WTC11 (cell line): ENCODE results near the gene SGCB. TPM values are rescaled to one million over a fixed set of nuclear protein-coding genes. Genes with fewer than 3 reads are reported as not detected.

Experiments used
- ATAC-seq: fragments of 200-7000 bp; cut with Tn5 transposase; 2 replicates; pipeline ENCODE4 v1.10.0; 2021; ENCODE audit warnings: mild to moderate bottlenecking, moderate library complexity
- CTCF ChIA-PET: fragments of 300-600 bp; sonication (Branson Sonifier 250); formaldehyde crosslinking; loops from one replicate; lab custom pipeline; 2021; ENCODE audit warnings: antibody characterized with exemption; lab: Charles Lee
- POLR2A ChIA-PET: fragments of 350-600 bp; sonication (Branson Sonifier 250); formaldehyde crosslinking; loops from one replicate; lab custom pipeline; 2021; ENCODE audit warnings: antibody characterized with exemption; lab: Charles Lee
- DNase-seq: peaks from one replicate; pipeline ENCODE4 v3.0.0; 2021; ENCODE audit warnings: low spot score
- H3K27ac Mint-ChIP-seq: 2 replicates; pipeline ENCODE4 v1.8.0; 2021; ENCODE audit warnings: mixed read lengths
- H3K27me3 Mint-ChIP-seq: 2 replicates; pipeline ENCODE4 v1.8.0; 2021; ENCODE audit warnings: low read depth, mild to moderate bottlenecking, moderate library complexity, mixed read lengths
- H3K36me3 Mint-ChIP-seq: 2 replicates; pipeline ENCODE4 v1.8.0; 2021; ENCODE audit warnings: mixed read lengths
- H3K4me1 Mint-ChIP-seq: 2 replicates; pipeline ENCODE4 v1.8.0; 2022; ENCODE audit warnings: mixed read lengths
- H3K4me3 Mint-ChIP-seq: 2 replicates; pipeline ENCODE4 v1.8.0; 2021; ENCODE audit warnings: mild to moderate bottlenecking, moderate library complexity, mixed read lengths
- H3K9me3 Mint-ChIP-seq: 2 replicates; pipeline ENCODE4 v1.8.0; 2021; ENCODE audit warnings: mixed read lengths
- CDX4 ChIP-seq: fragments of 250-450 bp; sonication (Bioruptor Pico); IDR thresholded peaks from 2 replicates; pipeline ENCODE4 v1.9.0; 2021; ENCODE audit warnings: moderate library complexity, mild to moderate bottlenecking, inconsistent platforms, borderline replicate concordance
- E2F4 ChIP-seq: sonication (generic); formaldehyde crosslinking; IDR thresholded peaks from 2 replicates; pipeline ENCODE4 v1.8.1; 2022; ENCODE audit warnings: low read depth, mild to moderate bottlenecking, moderate library complexity, missing genetic modification reagents, borderline replicate concordance
- EMX1 ChIP-seq: fragments of 250-450 bp; sonication (Bioruptor Pico); IDR thresholded peaks from 2 replicates; pipeline ENCODE4 v1.8.0; 2021; ENCODE audit warnings: mild to moderate bottlenecking
- HMGA2 ChIP-seq: fragments of 250-450 bp; sonication (Bioruptor Pico); IDR thresholded peaks from 2 replicates; pipeline ENCODE4 v1.4.0; 2021; ENCODE audit warnings: mild to moderate bottlenecking, moderate library complexity
- IRF1 ChIP-seq: sonication (generic); formaldehyde crosslinking; IDR thresholded peaks from 2 replicates; pipeline ENCODE4 v1.8.0; 2023; ENCODE audit warnings: missing genetic modification reagents
- IRF2 ChIP-seq: sonication (generic); formaldehyde crosslinking; IDR thresholded peaks from 2 replicates; pipeline ENCODE4 v1.8.0; 2022; ENCODE audit warnings: low read depth, missing genetic modification reagents, borderline replicate concordance
- MAX ChIP-seq: sonication (generic); formaldehyde crosslinking; IDR thresholded peaks from 2 replicates; pipeline ENCODE4 v1.8.0; 2022; ENCODE audit warnings: mild to moderate bottlenecking, missing genetic modification reagents
- NFYB ChIP-seq: sonication (generic); formaldehyde crosslinking; conservative IDR thresholded peaks from 2 replicates; pipeline ENCODE4 v1.8.0; 2022; ENCODE audit warnings: low read depth, missing genetic modification reagents
- NR2C2 ChIP-seq: sonication (generic); formaldehyde crosslinking; IDR thresholded peaks from 2 replicates; pipeline ENCODE4 v1.8.0; 2022; ENCODE audit warnings: mild to moderate bottlenecking, missing genetic modification reagents
- PRRX2 ChIP-seq: fragments of 250-450 bp; sonication (Bioruptor Pico); IDR thresholded peaks from 2 replicates; pipeline ENCODE4 v1.8.0; 2021; ENCODE audit warnings: mild to moderate bottlenecking
- RORB ChIP-seq: fragments of 250-450 bp; sonication (Bioruptor Pico); IDR thresholded peaks from 2 replicates; pipeline ENCODE4 v1.9.0; 2021; ENCODE audit warnings: mild to moderate bottlenecking
- TCF7 ChIP-seq: sonication (generic); formaldehyde crosslinking; IDR thresholded peaks from 2 replicates; pipeline ENCODE4 v1.8.0; 2022; ENCODE audit warnings: mild to moderate bottlenecking, low read depth, missing genetic modification reagents, moderate library complexity
- TEAD1 ChIP-seq: sonication (generic); formaldehyde crosslinking; IDR thresholded peaks from 2 replicates; pipeline ENCODE4 v1.8.0; 2022; ENCODE audit warnings: mild to moderate bottlenecking, missing genetic modification reagents
- TEAD4 ChIP-seq: sonication (generic); formaldehyde crosslinking; IDR thresholded peaks from 2 replicates; pipeline ENCODE4 v1.8.0; 2022; ENCODE audit warnings: mild to moderate bottlenecking, missing genetic modification reagents
- TP53 ChIP-seq: sonication (generic); formaldehyde crosslinking; IDR thresholded peaks from 2 replicates; pipeline ENCODE4 v1.8.1; 2023; ENCODE audit warnings: mild to moderate bottlenecking, missing genetic modification reagents
- USF2 ChIP-seq: sonication (generic); formaldehyde crosslinking; IDR thresholded peaks from 2 replicates; pipeline ENCODE4 v1.8.1; 2023; ENCODE audit warnings: mild to moderate bottlenecking, missing genetic modification reagents, moderate library complexity
- ZNF263 ChIP-seq: sonication (generic); formaldehyde crosslinking; IDR thresholded peaks from 2 replicates; pipeline ENCODE4 v1.8.1; 2022; ENCODE audit warnings: low read depth, mild to moderate bottlenecking, moderate library complexity, missing genetic modification reagents
- ZNF423 ChIP-seq: fragments of 250-450 bp; sonication (Bioruptor Pico); IDR thresholded peaks from 2 replicates; pipeline ENCODE4 v2.1.2; 2022; ENCODE audit warnings: mild to moderate bottlenecking, moderate library complexity
- total RNA-seq: library from RNA; stranded (reverse); gene quantifications from 3 replicates; pipeline ENCODE4 v1.2.3, GENCODE V29; 2021
- TF ChIP-seq, protein P1 (sequence below): fragments of 250-450 bp; sonication (Bioruptor Pico); IDR thresholded peaks from 2 replicates; pipeline ENCODE4 v1.9.0; 2021; ENCODE audit warnings: mild to moderate bottlenecking
- TF ChIP-seq, protein P2 (sequence below): sonication (generic); formaldehyde crosslinking; conservative IDR thresholded peaks from 2 replicates; pipeline ENCODE4 v1.8.1; 2023; ENCODE audit warnings: mild to moderate bottlenecking, low read depth, missing genetic modification reagents, moderate library complexity

SGCB gene
- total RNA-seq, 1 experiment from 2014 or later, result 27.6 TPM

DNA sequence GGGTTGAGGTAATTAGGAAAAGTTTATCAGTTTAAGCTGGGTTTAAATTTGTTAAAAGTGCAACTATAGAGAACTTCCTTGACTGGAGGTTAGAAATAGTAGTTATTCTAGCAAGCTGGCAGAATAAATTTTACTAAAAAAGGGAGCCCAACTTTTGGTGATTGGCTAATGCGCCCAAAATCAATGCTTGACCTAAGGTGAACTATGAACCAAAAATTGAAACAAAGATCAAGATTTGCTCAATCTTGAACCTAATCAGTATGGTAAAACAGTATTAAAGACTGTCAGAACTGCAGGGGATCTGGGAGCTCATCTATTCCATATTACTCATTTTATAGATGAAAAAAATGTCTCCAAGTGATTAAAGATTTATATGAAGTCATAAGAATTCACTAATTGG, 6.9 kb upstream of the SGCB start (continued):
- no peak for TF ChIP-seq TP53 (CRISPR knock-in tag)
- TF ChIP-seq CDX4 (CRISPR knock-in tag), result no peak
- TF ChIP-seq ZNF263 (CRISPR knock-in tag), result no peak
- TF ChIP-seq PRRX2 (CRISPR knock-in tag), result no peak

DNA sequence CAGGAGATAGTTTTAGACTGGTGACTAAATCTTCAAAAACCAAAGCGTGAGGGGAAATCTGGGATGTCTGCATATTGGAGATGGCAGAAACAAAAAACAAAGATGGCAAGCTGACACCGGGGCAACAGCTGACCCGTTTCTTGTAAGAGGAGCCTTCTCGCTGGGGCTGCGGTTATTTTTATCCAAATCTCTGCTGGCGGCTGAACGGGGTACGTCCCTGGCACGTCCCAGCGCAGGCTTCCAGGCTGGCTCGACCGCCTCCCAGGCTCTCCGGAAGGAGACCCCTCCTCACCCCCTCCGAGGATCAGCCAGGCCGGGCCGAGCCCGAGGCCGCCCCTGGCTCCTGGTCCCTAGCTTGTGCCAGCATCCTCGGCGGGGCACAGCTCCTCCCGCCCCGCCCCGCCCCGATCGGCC, 403 bp downstream of the SGCB start:
- H3K4me3 Mint-ChIP-seq, result peak overlapping the region; percentile 79
- ChIA-PET CTCF (interaction anchor here (0.8 to 1.4 kb wide), 3 partner anchors 9 to 152 kb away, joined by 3 to 4 read pairs (median 3); no protein-coding TSS in a partner anchor), POLR2A (interaction anchor here (1.0 to 1.5 kb wide), 2 partner anchors 14 to 195 kb away, joined by 4 read pairs; partner anchors contain the start of gene DCUN1D4)
- ATAC-seq, result peak; percentile 92
- TF ChIP-seq EMX1 (CRISPR knock-in tag), result no peak
- no peak for TF ChIP-seq USF2 (CRISPR knock-in tag)
- no peak for TF ChIP-seq E2F4 (CRISPR knock-in tag)
- TF ChIP-seq ZNF423, result no peak
- TF ChIP-seq TEAD4 (CRISPR knock-in tag), result no peak
- no peak for TF ChIP-seq IRF2 (CRISPR knock-in tag)
- TF ChIP-seq NFYB, result no peak
- H3K27me3 Mint-ChIP-seq, result peaks cover 34% of the 10 kb centered on the region
- H3K27ac Mint-ChIP-seq, result peak overlapping the region; percentile 37; the same call in 1 of the 2 replicates
- peaks cover 26% of the 10 kb centered on the region for H3K4me1 Mint-ChIP-seq
- H3K36me3 Mint-ChIP-seq, result no peaks in the 10 kb centered on the region
- DNase-seq, result peak; percentile 64
- no peaks in the 10 kb centered on the region for H3K9me3 Mint-ChIP-seq

DNA sequence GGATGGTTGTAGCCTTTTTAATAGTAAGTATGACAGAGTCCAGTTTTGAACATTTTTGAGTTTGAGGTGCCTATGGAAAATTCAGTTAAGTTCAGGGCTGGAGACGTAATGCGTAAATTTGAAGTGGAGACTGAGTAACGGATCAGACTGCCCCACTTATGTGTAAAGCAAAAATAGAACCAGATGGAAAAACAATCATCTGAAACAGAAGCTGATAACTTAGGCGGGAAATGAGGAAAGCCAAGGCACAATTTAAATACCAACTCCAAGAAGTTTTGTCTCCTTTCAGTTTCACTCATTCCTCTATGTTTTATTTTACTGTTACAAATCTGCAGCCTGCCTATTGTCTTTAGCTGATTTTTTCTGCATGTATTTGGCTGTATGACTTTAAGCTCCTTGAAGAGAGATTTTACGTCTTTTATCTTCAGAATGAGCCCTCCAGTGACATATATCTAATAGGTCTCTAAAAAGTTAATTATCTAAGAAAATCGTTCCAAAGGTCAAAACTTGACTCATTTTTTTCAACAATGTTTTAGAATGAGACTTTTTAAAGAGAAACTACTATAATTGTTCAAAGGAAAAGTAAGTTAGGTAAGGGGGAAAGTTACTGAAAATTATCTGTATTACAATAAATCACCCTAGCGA, 1.1 kb downstream of the SGCB start:
- peaks cover 26% of the 10 kb centered on the region for H3K4me1 Mint-ChIP-seq
- ATAC-seq, result no peak
- H3K27ac Mint-ChIP-seq, result peak overlapping the region; percentile 37; the same call in 1 of the 2 replicates
- CTCF ChIA-PET, result interaction anchor here (1.3 to 1.4 kb wide), 2 partner anchors 16 to 152 kb away, joined by 3 to 4 read pairs; no protein-coding TSS in a partner anchor
- H3K36me3 Mint-ChIP-seq, result peaks cover 3% of the 10 kb centered on the region; the same call in 1 of the 2 replicates
- peaks cover 32% of the 10 kb centered on the region for H3K27me3 Mint-ChIP-seq
- no peaks in the 10 kb centered on the region for H3K9me3 Mint-ChIP-seq
- TF ChIP-seq TEAD1 (CRISPR knock-in tag) (no peak), NR2C2 (no peak), RORB (no peak), MAX (CRISPR knock-in tag) (no peak), HMGA2 (CRISPR knock-in tag) (no peak), ZNF263 (CRISPR knock-in tag) (no peak), NFYB (no peak), IRF1 (no peak), TCF7 (CRISPR knock-in tag) (no peak)
- TF ChIP-seq, protein P1, sequence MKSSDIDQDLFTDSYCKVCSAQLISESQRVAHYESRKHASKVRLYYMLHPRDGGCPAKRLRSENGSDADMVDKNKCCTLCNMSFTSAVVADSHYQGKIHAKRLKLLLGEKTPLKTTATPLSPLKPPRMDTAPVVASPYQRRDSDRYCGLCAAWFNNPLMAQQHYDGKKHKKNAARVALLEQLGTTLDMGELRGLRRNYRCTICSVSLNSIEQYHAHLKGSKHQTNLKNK (CRISPR knock-in tag), result no peak
- TF ChIP-seq, protein P2, sequence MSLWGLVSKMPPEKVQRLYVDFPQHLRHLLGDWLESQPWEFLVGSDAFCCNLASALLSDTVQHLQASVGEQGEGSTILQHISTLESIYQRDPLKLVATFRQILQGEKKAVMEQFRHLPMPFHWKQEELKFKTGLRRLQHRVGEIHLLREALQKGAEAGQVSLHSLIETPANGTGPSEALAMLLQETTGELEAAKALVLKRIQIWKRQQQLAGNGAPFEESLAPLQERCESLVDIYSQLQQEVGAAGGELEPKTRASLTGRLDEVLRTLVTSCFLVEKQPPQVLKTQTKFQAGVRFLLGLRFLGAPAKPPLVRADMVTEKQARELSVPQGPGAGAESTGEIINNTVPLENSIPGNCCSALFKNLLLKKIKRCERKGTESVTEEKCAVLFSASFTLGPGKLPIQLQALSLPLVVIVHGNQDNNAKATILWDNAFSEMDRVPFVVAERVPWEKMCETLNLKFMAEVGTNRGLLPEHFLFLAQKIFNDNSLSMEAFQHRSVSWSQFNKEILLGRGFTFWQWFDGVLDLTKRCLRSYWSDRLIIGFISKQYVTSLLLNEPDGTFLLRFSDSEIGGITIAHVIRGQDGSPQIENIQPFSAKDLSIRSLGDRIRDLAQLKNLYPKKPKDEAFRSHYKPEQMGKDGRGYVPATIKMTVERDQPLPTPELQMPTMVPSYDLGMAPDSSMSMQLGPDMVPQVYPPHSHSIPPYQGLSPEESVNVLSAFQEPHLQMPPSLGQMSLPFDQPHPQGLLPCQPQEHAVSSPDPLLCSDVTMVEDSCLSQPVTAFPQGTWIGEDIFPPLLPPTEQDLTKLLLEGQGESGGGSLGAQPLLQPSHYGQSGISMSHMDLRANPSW (CRISPR knock-in tag), result no peak
- H3K4me3 Mint-ChIP-seq, result peak overlapping the region; percentile 79
- no peak for DNase-seq
- POLR2A ChIA-PET, result interaction anchor here (1.5 kb wide), 1 partner anchor 194 kb away, joined by 4 read pairs; the partner anchor contains the start of gene DCUN1D4
